ENCODE data around the gene GALNT8. TPM values are rescaled to one million over a fixed set of nuclear protein-coding genes. Genes with fewer than 3 reads are reported as not detected.

The GALNT8 gene
- total RNA-seq, 1 donor from 2014 or later: not detected

DNA sequence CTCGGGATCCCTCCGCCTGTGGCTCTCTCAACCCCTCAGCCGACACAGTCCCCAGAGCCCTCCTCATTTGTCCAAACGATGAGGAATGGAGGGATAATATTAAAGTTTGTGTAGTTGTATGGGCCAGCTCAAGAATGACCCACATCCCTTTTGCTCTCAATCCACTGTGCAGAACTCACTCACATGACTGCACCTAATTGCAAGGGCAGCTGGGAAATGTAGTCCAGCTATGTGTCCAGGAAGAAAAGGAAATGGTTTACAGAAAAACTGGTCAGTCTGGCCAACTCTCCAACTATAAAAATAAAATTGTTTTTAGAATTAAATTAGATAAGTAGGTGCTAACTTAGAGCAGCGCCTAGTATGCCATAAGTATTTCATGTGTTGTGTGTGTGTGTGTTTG is 66.6 kb downstream of the GALNT8 start:
- H3K36me3 ChIP-seq: no peaks in the 10 kb centered on the region
- no peaks in the 10 kb centered on the region for H3K9me3 ChIP-seq
- no peak for DNase-seq (ENCODE audit: low spot score in 2 of 2)
- no peak overlapping the region for H3K27ac ChIP-seq
- H3K4me3 ChIP-seq: no peak overlapping the region
- H3K4me1 ChIP-seq: no peaks in the 10 kb centered on the region
- intact Hi-C loops (cut with DNase I): no loop called here
- TF ChIP-seq, protein P1, sequence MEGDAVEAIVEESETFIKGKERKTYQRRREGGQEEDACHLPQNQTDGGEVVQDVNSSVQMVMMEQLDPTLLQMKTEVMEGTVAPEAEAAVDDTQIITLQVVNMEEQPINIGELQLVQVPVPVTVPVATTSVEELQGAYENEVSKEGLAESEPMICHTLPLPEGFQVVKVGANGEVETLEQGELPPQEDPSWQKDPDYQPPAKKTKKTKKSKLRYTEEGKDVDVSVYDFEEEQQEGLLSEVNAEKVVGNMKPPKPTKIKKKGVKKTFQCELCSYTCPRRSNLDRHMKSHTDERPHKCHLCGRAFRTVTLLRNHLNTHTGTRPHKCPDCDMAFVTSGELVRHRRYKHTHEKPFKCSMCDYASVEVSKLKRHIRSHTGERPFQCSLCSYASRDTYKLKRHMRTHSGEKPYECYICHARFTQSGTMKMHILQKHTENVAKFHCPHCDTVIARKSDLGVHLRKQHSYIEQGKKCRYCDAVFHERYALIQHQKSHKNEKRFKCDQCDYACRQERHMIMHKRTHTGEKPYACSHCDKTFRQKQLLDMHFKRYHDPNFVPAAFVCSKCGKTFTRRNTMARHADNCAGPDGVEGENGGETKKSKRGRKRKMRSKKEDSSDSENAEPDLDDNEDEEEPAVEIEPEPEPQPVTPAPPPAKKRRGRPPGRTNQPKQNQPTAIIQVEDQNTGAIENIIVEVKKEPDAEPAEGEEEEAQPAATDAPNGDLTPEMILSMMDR (IDR thresholded peaks at IDR 0.05): no peak
- no peaks in the 10 kb centered on the region for H3K27me3 ChIP-seq

DNA sequence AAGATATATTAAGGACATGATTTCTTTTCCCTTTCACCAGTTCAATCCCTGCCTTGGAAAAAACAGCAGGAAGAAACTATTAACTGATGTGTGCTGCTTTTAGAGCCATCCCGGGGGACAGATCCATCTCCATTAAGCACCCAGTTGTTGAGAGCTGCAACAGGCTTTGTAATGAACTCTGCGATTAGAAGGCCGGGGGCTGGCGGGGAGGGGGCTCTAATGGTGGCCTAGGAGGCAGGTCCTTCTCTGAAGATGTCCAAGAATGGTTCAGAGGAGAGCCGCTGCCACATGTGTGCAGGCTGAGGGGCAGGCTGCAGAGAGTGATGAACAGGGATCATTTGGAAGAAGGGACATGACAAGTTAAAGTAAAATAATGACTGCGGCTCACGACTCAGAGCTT is 67.8 kb downstream of the GALNT8 start:
- H3K9me3 ChIP-seq: no peaks in the 10 kb centered on the region
- no peak overlapping the region for H3K4me3 ChIP-seq
- H3K4me1 ChIP-seq: no peaks in the 10 kb centered on the region
- H3K27ac ChIP-seq: no peak overlapping the region
- DNase-seq (ENCODE audit: low spot score in 2 of 2): no peak
- H3K36me3 ChIP-seq: no peaks in the 10 kb centered on the region
- TF ChIP-seq, protein P1 (IDR thresholded peaks at IDR 0.05): no peak
- intact Hi-C loops (cut with DNase I): no loop called here
- no peaks in the 10 kb centered on the region for H3K27me3 ChIP-seq

DNA sequence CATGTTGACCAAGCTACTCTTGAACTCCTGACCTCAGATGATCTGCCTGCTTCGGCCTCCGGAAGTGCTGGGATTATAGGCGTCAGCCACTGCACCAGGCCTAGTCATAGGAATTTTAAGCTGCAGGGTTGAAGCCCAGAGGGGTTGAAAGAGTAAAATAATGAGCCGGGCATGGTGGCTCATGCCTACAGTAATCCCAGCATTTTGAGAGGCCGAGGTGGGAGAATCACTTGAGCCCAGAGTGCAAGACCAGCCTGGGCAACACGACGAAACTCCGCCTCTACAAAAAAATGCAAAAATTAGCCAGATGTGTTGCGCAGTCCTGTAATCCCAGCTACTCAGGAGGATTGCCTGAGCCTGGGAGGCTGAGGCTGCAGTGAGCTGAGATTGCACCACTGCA is 69.6 kb downstream of the GALNT8 start:
- Histone ChIP-seq H3K27me3 (no peaks in the 10 kb centered on the region), H3K4me3 (no peak overlapping the region), H3K27ac (no peak overlapping the region), H3K9me3 (no peaks in the 10 kb centered on the region), H3K4me1 (no peaks in the 10 kb centered on the region), H3K36me3 (no peaks in the 10 kb centered on the region)
- intact Hi-C loops (cut with DNase I): no loop called here
- no peak for DNase-seq (ENCODE audit: low spot score in 2 of 2)
- TF ChIP-seq, protein P1 (IDR thresholded peaks at IDR 0.05): no peak

DNA sequence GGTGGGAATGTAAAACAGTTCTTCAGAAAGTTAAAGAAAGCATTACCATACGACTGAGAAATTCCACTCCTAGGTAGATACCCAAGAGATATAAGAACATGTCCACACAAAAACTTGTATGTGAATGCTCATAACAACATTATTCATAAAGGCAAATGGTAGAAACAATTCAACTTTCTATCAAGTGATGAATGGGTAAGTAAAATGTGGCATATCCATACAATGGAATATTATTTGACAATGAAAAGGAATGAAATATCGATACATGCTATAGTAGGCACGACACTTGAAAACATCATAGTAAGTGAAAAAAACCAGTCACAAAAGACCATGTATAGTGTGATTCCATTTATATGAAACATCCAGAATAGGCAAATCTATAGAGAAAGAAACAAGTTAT is 71.3 kb downstream of the GALNT8 start:
- H3K9me3 ChIP-seq: no peaks in the 10 kb centered on the region

DNA sequence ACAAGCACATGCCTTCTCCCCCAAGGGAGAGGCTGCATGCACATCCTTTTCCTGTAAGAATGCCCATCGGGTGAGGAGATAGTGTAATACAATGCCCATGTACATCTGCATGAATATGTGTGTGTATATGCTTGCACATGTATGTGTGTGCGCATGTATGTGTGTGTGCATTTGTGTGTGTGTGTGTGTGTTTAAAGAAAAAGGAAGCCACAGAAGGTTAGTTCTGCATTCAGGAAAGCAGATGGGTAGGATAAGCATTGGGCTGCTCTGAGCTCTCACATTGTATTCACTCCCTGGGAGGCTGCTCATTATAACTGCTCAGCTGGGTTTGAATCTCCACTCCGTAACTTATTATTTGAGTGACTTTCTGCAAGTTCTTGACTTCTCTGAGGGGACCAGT is 74.3 kb downstream of the GALNT8 start:
- Histone ChIP-seq H3K36me3 (no peaks in the 10 kb centered on the region), H3K27me3 (no peaks in the 10 kb centered on the region), H3K27ac (no peak overlapping the region), H3K4me1 (no peaks in the 10 kb centered on the region), H3K9me3 (no peaks in the 10 kb centered on the region), H3K4me3 (no peak overlapping the region)
- TF ChIP-seq, protein P1 (IDR thresholded peaks at IDR 0.05): no peak
- intact Hi-C loops (cut with DNase I): no loop called here
- no peak for DNase-seq (ENCODE audit: low spot score in 2 of 2)

More for the DNA sequence above, 71.3 kb downstream of the GALNT8 start:
- DNase-seq (ENCODE audit: low spot score in 2 of 2): no peak
- Histone ChIP-seq H3K36me3 (no peaks in the 10 kb centered on the region), H3K27ac (no peak overlapping the region), H3K4me3 (no peak overlapping the region), H3K4me1 (no peaks in the 10 kb centered on the region), H3K27me3 (no peaks in the 10 kb centered on the region)
- TF ChIP-seq, protein P1 (IDR thresholded peaks at IDR 0.05): no peak
- intact Hi-C loops (cut with DNase I): no loop called here

DNA sequence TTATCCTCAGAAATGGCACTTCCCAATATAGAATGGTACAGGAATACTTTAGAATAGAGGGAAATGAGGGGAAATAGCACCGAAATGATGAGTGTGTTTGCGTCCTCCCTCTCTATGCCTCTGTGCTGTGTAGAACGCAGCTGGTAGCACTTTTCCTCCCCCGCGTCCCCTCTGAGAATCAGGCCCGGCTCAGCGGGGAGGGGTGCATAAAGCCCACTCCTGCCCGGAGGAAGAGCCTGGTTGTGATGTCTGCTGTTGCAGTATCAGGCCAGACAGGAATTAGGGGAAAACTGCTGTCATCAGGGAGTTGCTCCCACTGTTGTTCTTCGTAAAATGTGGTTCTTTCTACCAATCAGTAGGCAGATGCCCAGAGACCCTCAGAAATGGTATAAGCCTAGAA is 76.0 kb downstream of the GALNT8 start:
- TF ChIP-seq, protein P1 (IDR thresholded peaks at IDR 0.05): no peak
- H3K9me3 ChIP-seq: no peaks in the 10 kb centered on the region
- no peaks in the 10 kb centered on the region for H3K4me1 ChIP-seq
- H3K4me3 ChIP-seq: no peak overlapping the region
- H3K36me3 ChIP-seq: no peaks in the 10 kb centered on the region
- no peak overlapping the region for H3K27ac ChIP-seq
- H3K27me3 ChIP-seq: no peaks in the 10 kb centered on the region
- intact Hi-C loops (cut with DNase I): no loop called here
- no peak for DNase-seq (ENCODE audit: low spot score in 2 of 2)

Measured in ascending aorta (tissue), 2 donors.